GM21717 (cell line): ENCODE results near the gene ECT2.
"Not testable (repeated sequence)": the region's sequence is repeated elsewhere in the genome, so short reads cannot be mapped to it uniquely, and the experiment has no call there.

Experiments used
- ATAC-seq: cut with Tn5 transposase; IDR thresholded peaks from one replicate; pipeline ENCODE4 v1.9.1; 2021; ENCODE audit warnings: mild to moderate bottlenecking, moderate library complexity; ENCODE audit not compliant: unreplicated experiment

ECT2 gene

DNA sequence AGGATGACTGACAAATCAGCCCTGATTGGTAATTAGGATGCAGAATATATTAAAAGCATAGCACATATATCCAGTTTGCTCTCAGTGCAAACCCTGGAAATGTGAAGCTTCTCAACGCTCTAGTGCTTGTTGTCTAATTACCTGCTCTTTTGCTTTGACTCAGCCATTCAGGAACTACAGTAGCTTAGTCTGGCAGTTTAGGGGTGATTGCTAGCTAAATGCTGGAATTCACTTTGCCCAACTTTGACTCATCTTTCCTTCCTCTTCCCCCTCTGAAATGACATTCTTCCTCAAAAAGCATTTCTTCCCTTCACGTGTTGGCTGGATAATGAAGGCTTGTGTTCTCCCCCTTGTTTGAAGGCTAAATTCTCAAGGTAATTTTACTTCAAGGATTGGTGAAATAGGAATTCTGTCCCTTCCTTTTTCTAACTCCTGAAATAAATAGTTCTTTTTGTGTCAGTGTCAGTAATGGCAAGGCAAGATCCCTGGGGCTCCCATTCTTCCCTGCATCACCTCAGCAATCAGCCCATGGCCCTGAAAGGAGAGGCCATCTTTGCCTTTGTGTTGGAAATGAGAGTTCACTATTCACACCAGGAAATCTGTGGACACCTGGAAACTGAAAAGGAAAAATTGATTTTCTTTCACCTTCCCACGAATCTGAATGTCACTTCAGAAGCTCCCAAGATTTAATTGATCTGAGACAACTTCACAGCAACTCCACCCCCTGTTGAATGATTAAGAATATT, 103.6 kb downstream of the ECT2 start:
- ATAC-seq, result no peak

DNA sequence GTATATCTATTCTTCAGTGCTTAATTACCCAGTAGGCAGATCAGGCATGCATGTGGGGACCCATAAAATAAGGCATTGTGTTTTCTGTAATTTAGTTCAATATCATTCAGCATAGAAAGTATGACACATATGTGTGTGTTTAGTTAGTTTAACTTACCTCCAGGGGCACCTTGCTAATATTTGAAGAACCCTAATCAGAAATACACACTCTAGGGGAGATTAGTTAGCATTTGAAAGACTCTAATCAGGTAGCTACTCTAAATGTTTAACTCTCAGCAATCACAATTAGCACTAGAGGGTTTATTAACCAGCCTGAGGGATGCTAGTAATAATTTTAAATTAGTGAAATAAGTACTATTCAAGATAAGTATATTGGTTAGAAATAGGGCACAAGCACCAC, 104.5 kb downstream of the ECT2 start:
- no peak for ATAC-seq

DNA sequence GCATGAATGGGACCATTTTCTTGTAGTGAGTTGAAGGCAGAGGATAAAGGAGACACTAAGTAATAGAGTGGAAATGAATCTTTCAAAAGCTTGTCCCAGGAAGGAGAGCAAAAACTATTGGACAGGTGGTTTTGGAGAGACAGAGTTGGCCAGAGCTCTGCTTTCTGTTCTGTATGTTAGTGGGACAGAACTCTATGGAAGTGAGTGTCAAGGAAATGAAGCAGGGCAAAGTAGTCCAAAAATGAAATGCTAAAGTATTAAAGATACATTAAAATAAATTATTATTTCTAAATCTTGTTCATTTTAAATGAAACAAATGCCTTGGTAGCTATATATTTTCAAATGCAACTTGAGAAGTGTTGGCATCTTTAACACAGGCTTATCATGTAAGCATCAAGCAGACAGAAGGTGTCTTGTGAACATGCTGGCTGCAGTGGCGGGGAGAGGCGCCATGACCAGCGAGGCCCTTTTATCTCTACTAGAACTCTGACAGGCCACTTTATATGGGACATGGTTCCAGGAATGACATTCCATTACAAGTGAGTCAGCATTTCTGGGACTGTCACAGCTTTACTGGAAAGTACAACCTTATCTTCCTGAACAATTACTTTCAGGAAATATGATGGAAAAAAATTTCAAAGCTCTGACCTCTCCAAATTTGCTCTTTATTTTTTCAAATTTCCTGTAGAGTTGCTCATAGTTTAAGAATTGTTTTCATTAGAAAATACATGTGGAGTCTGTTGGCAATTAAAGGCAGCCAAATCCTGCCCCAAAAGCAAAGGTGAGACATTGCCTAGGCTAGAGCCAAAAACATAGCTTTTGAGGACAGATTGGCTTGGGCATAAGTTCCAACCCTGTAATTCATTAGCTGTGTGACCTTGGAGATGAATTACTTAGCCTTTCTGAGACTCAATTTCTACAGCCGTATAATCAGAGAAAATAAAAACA, 106.5 kb downstream of the ECT2 start:
- ATAC-seq, result no peak

DNA sequence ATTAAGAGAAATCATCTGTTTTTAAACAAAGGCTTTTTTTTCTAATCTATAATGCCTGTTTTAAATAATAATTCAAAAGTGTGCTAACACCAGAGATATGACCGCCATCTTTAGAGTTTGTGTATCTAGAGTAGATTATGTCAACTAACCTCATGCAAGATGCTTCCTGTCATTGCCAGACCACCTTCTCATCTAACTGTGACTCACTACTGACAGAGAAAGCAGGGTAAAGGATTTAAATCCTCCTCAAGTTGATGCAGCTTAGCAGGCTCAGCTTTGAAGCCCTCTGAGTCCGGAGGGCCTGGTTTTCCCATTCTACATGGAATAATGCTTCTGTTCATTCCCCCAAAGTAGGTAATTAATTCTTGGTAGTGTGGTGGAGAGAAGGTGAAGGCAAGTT, 108.5 kb downstream of the ECT2 start:
- ATAC-seq, result no peak

DNA sequence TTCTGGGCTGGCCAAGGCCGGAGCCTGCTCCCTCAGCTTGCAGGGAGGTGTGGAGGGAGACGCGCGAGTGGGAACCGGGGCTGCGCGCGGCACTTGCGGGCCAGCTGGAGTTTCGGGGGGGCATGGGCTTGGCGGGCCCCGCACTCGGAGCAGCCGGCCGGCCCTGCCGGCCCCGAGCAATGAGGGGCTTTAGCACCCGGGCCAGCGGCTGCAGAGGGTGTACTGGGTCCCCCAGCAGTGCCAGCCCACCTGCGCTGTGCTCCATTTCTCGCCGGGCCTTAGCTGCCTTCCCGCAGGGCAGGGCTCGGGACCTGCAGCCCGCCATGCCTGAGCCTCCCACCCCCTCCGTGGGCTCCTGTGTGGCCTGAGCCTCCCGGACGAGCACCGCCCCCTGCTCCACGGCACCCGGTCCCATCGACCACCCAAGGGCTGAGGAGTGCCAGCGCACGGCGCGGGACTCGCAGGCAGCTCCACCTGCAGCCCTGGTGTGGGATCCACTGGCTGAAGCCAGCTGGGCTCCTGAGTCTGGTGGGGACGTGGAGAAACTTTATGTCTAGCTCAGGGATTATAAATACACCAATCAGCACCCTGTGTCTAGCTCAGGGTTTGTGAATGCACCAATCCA, 116.3 kb downstream of the ECT2 start:
- not testable (repeated sequence) for ATAC-seq

DNA sequence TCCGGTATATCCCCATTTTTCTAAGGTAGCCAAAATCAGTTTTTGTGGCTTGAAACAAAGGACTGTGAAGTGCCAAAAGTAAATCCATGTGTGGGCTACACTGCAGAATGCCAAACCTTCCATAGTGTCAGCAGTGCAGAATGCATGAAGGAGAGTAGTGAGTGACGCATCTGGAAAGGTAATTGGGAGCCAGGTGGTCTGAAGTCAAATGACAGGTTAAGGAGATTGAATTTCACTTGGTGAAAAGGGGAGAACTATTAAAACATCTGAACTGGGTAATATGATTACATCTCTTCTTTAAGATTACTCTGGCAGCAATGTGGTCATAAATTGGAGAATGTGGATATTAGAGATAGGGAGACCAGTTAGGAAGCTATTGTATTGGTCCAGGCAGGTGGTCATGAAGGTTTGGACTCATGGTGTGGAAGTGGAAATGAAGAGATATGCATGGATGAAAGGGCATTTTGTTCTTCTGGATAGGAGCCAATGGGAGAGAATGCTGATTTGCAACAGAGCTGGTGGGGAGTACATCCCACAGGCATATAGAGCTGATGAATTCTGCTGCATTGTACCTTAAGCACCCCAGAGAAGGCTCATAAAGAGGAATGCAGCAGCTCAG, 118.2 kb downstream of the ECT2 start:
- no peak for ATAC-seq

DNA sequence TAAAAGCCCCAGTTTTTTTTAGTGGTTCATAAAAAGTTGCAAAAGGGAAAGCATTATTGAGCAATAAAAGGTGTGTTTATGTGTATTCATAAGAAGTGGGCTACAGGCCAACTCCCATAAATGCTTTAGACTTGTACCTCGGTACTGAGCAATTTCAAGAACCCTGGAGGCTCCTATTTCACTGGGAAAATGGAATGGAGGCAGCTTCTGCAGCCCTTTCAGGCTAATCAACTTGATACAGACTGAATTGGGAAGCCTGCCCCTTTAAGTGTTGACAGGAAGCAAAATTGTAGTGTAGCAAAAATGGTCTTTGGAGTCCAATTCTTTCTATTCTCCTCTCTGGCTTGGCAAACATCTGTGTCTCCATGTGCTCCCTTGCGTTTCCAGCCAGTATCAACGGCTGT, 118.8 kb downstream of the ECT2 start:
- ATAC-seq, result no peak

GRCh38 chr3:172869784-172870518, 119.4 kb downstream of the ECT2 start:
- ATAC-seq, result no peak
